PFSK-1 (cell line): ENCODE data around the gene SYNGR1.

Experiments
- POLR2AphosphoS5 ChIP-seq: IDR thresholded peaks from 2 replicates; pipeline ENCODE4 v1.6.1; 2012; ENCODE audit warnings: low read depth, mild to moderate bottlenecking, control low read depth, low read length, moderate library complexity
- REST ChIP-seq, 2 experiments: IDR thresholded peaks; 2 replicates each; pipeline versions ENCODE4 v1.6.1 to v1.8.0; 2011 to 2012; ENCODE audit warnings: low read depth in 2 of 2, low read length in 2 of 2, control low read depth in 1 of 2, inconsistent platforms in 1 of 2, mild to moderate bottlenecking in 1 of 2, moderate library complexity in 1 of 2; ENCODE audit not compliant: insufficient read depth in 1 of 2

GRCh38 chr22:39349967-39350726 lies at the start of gene SYNGR1:
- TF ChIP-seq POLR2AphosphoS5 (no peak), REST (IDR thresholded peaks at IDR 0.05; ENCODE audit: insufficient read depth in 1 of 2, low read depth in 2 of 2, low read length in 2 of 2) (no peak)
